ENCODE results near the gene CDH8.
"Not testable (repeated sequence)": the region's sequence is repeated elsewhere in the genome, so short reads cannot be mapped to it uniquely, and the experiment has no call there.

CDH8 gene

DNA sequence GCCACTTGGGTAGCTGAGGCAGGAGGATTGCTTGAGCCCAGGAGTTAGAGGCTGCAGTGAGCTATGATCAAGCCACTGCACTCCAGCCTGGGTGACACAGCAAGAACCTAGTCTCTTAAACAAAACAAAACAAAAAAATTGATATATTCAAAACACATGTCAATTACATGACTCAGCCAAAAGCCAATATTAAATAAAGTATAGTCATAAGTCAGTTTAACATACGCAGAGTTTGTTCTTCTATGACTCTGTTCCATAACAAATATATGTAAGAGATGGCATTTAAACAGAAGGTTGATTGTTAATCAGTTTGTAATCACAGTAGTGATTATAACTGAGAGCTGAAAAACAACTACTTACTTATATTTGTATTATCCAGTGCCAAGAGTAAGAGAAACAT lies 106.5 kb downstream of the CDH8 start:
- DNase-seq, result peak; percentile 43
- no peak overlapping the region for H3K27ac ChIP-seq
- no peaks in the 10 kb centered on the region for H3K36me3 ChIP-seq (replicated peaks)
- in situ Hi-C loops (cut with HindIII; ENCODE audit: low pct_ligation_motif_present, low sequenced_read_pairs), result no loop called here
- H3K27me3 ChIP-seq (replicated peaks), result no peaks in the 10 kb centered on the region
- TF ChIP-seq, protein P1, sequence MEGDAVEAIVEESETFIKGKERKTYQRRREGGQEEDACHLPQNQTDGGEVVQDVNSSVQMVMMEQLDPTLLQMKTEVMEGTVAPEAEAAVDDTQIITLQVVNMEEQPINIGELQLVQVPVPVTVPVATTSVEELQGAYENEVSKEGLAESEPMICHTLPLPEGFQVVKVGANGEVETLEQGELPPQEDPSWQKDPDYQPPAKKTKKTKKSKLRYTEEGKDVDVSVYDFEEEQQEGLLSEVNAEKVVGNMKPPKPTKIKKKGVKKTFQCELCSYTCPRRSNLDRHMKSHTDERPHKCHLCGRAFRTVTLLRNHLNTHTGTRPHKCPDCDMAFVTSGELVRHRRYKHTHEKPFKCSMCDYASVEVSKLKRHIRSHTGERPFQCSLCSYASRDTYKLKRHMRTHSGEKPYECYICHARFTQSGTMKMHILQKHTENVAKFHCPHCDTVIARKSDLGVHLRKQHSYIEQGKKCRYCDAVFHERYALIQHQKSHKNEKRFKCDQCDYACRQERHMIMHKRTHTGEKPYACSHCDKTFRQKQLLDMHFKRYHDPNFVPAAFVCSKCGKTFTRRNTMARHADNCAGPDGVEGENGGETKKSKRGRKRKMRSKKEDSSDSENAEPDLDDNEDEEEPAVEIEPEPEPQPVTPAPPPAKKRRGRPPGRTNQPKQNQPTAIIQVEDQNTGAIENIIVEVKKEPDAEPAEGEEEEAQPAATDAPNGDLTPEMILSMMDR (IDR thresholded peaks at IDR 0.05; ENCODE audit: low read depth, low read length, missing control alignments), result no peak
- no peak overlapping the region for H3K4me3 ChIP-seq (ENCODE audit: low read depth, low read length)

DNA sequence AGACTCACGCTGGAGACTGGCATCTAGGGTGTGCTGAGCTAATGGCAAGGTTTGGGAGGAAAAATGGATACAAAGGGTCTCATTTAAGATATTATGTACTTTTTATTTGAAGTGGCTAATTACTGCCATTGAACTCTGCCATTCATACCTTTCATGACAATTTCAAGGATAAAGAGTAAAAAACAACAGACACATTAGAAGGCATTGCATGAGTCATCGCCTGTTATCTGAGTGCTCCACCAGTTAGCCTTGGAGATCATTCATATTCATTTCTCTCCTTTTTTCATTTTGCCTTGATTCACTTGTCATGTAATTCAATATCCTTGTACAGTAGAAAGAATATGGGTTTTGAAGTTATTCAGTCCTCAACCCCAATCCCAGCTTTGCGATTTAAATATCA lies 109.5 kb downstream of the CDH8 start:
- TF ChIP-seq, protein P1 (IDR thresholded peaks at IDR 0.05; ENCODE audit: low read depth, low read length, missing control alignments), result no peak
- Histone ChIP-seq H3K36me3 (replicated peaks) (no peaks in the 10 kb centered on the region), H3K27me3 (replicated peaks) (no peaks in the 10 kb centered on the region), H3K27ac (no peak overlapping the region), H3K4me3 (ENCODE audit: low read depth, low read length) (no peak overlapping the region)
- in situ Hi-C loops (cut with HindIII; ENCODE audit: low pct_ligation_motif_present, low sequenced_read_pairs), result no loop called here
- DNase-seq, result peak; percentile 65

DNA sequence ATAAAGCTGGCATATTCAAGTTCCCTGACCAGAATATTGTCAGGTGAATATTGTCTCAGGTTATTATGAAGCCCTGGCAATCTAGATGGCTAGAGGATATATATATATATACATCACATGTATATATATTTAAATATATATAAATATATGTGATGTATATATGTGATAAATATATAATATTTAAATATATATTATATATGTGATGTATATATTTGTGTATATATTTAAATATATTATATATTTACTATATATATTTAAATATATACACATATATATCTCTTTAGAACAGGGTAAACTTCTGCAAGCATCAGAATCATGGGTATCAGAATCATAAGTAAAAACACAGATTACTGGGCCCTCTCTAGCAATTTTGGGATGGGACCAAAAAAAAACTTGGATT lies 112.6 kb downstream of the CDH8 start:
- TF ChIP-seq, protein P1 (IDR thresholded peaks at IDR 0.05; ENCODE audit: low read depth, low read length, missing control alignments), result no peak
- Histone ChIP-seq H3K27ac (no peak overlapping the region), H3K27me3 (replicated peaks) (no peaks in the 10 kb centered on the region), H3K4me3 (ENCODE audit: low read depth, low read length) (no peak overlapping the region), H3K36me3 (replicated peaks) (no peaks in the 10 kb centered on the region)
- DNase-seq, result no peak
- in situ Hi-C loops (cut with HindIII; ENCODE audit: low pct_ligation_motif_present, low sequenced_read_pairs), result no loop called here

DNA sequence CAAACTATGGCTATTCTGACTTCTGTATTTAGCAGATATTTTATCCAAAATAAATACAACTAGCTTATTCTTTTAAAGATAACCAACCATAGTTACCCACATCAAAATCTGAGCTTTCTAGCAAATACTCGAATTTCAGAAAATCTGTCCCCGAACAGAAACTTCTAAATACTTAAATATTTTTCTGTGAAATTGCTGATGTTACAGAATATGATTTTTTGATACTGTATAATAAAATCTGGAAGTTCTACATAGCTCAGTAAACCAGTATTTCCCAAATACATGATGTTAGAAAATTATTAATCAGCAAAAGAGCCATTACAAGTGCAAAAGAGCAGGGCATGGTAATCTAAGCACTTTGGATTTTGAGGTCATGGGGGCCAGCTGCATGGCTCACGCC lies 114.9 kb downstream of the CDH8 start:
- Histone ChIP-seq H3K36me3 (replicated peaks) (no peaks in the 10 kb centered on the region), H3K27me3 (replicated peaks) (no peaks in the 10 kb centered on the region), H3K4me3 (ENCODE audit: low read depth, low read length) (no peak overlapping the region), H3K27ac (no peak overlapping the region)
- no peak for DNase-seq
- TF ChIP-seq, protein P1 (IDR thresholded peaks at IDR 0.05; ENCODE audit: low read depth, low read length, missing control alignments), result no peak
- in situ Hi-C loops (cut with HindIII; ENCODE audit: low pct_ligation_motif_present, low sequenced_read_pairs), result no loop called here

DNA sequence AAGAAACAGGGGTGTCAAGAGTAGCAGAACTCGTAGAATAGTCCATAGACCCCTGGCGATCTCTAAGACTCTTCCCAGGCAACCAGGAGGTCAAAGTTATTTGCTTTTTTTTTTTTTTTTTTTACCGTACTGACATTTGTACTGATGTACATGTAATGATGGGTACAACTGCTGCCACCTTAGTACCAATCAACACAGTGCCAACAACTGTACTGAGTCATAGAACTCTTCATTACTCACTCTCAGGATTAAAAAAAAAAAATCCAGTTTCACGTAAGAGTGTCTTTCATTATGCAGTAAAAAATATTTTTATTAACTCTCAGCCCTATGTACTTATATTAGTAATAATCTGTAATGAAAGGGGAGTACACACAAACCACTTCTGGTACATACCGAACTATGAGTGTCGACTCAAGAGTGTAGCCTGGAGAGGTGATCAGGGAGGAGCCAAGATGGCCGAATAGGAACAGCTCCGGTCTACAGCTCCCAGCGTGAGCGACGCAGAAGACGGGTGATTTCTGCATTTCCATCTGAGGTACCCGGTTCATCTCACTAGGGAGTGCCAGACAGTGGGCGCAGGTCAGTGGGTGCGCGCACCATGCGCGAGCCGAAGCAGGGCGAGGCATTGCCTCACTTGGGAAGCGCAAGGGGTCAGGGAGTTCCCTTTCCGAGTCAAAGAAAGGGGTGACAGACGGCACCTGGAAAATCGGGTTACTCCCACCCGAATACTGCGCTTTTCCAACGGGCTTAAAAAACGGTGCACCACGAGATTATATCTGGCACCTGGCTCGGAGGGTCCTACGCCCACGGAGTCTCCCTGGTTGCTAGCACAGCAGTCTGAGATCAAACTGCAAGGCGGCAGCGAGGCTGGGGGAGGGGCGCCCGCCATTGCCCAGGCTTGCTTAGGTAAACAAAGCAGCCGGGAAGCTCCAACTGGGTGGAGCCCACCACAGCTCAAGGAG lies 118.1 kb downstream of the CDH8 start:
- H3K27ac ChIP-seq; H3K27me3 ChIP-seq (replicated peaks); H3K36me3 ChIP-seq (replicated peaks); in situ Hi-C loops (cut with HindIII; ENCODE audit: low pct_ligation_motif_present, low sequenced_read_pairs); DNase-seq; H3K4me3 ChIP-seq (ENCODE audit: low read depth, low read length): not testable (repeated sequence)

DNA sequence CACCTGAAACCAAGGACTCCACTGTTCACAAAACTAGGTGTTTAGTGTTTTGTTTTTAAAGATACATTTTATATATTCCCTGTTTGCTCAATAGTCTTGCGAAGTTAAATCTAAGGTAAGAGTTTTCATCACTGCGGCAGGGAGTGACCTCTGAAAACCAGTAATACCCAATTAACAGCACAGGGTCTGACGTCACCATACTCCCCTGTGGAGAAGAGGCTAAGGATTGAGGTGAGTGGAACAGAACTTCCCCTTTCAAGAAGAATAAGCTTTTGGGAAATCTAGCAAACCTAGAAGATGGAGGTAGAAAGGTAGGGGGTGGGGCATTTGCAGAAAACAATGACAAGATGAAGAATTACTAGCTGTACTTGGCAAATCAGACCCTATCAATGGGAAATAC lies 120.7 kb downstream of the CDH8 start:
- TF ChIP-seq, protein P1 (IDR thresholded peaks at IDR 0.05; ENCODE audit: low read depth, low read length, missing control alignments), result no peak
- Histone ChIP-seq H3K27me3 (replicated peaks) (no peaks in the 10 kb centered on the region), H3K27ac (no peak overlapping the region), H3K36me3 (replicated peaks) (no peaks in the 10 kb centered on the region), H3K4me3 (ENCODE audit: low read depth, low read length) (no peak overlapping the region)
- DNase-seq, result no peak
- in situ Hi-C loops (cut with HindIII; ENCODE audit: low pct_ligation_motif_present, low sequenced_read_pairs), result no loop called here

Data from brain microvascular endothelial cell (primary cell).